ENCODE results near the gene SPINT3. TPM values are rescaled to one million over a fixed set of nuclear protein-coding genes. Genes with fewer than 3 reads are reported as not detected.

Gene SPINT3
- not detected for total RNA-seq

DNA sequence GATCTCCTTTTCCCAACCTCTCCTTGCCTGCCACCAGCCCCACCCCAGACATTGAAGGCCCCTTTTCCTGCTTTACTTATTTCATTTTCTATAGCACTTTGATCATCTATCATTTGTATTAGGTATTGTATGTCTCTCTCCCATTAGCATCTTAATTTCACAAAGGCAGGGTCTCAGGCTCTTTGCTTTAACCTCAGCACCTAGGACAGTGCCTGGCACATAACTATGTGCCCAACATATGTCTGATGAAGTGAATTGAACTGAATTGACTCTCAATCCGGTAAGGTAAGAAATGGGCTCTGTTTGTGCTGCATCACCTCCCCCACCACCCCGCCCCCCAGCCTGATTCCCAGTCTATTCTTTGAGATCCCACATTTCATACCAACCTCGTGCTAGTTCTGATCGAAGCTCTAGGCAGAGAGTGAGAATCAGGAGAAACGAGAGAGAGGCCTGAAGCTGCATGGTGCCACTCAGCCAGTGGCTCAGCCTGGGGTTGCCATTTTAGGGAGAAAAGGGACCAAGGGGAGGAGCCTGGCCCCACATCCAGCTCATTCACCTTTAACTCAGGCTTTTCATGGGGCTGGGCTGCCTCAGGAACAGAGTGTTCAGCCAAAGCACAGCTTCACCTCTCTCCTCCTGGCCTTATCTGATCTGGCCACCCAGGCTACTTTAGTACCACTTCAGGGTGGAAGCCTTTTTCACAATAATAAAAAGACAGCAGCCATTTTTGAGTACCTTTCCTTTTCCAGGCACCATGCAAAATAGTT, at the start of gene SPINT3:
SPINT3 (minus strand) TSS at position 476 of the 767 bp plus-strand sequence; CDS start at position 462, 14 bp downstream.
- no peak for TF ChIP-seq POLR2A (IDR thresholded peaks at IDR 0.05)
- no peak for TF ChIP-seq CTCF (IDR thresholded peaks at IDR 0.05 in 4 of 5, conservative IDR thresholded peaks at IDR 0.05 in 1 of 5)
- DNase-seq (no peak), ATAC-seq (no peak)
- in situ Hi-C loops (cut with MboI; ENCODE audit: low sequenced_read_pairs in 4 of 4), result loop anchor here in 1 of 4 donors (25.0 kb wide), 1 partner anchor 947 kb away; no protein-coding TSS in a partner anchor
- intact Hi-C loops (cut with DNase I; ENCODE audit: low total_unique reads), result no loop called here
- no peaks in the 10 kb centered on the region for H3K27me3 ChIP-seq
- H3K36me3 ChIP-seq, result no peaks in the 10 kb centered on the region
- H3K4me1 ChIP-seq, result no peaks in the 10 kb centered on the region
- H3K9me3 ChIP-seq, result no peaks in the 10 kb centered on the region
- no peak within 1 kb of the TSS for H3K27ac ChIP-seq
- no peak within 1 kb of the TSS for H3K4me3 ChIP-seq

DNA sequence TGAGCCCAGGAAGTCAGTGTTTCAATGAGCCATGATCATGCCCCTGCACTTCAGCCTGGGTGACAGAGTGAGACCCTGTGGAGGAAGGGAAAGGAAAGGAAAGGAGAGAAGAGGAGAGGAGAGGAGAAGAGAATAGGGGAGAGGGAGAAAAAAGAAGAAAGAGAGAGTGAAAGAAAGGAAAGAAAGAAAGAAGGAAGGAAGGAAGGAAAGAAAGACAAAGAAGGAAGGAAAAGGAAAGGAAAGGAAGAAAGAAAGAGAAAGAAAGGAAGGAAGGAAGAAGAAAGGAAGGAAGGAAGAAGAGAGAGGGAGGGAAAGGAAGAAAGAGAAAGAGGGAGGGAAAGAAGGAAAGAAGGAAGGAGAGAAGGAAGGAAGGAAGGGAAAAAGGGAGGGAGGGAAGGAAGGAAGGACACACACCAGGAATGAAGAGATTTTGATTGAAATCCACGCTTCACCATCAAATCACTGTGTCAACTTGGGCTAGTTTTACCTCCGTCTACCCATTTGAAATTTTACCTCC, 49.4 kb upstream of the SPINT3 start:
- DNase-seq (no peak), ATAC-seq (no peak)
- no peaks in the 10 kb centered on the region for H3K36me3 ChIP-seq
- H3K9me3 ChIP-seq, result no peaks in the 10 kb centered on the region
- no peaks in the 10 kb centered on the region for H3K27me3 ChIP-seq
- H3K4me3 ChIP-seq, result no peak overlapping the region
- H3K4me1 ChIP-seq, result no peaks in the 10 kb centered on the region
- intact Hi-C loops (cut with DNase I; ENCODE audit: low total_unique reads), result no loop called here
- no peak for TF ChIP-seq POLR2A (IDR thresholded peaks at IDR 0.05)
- no peak for TF ChIP-seq CTCF (IDR thresholded peaks at IDR 0.05 in 4 of 5, conservative IDR thresholded peaks at IDR 0.05 in 1 of 5)
- in situ Hi-C loops (cut with MboI; ENCODE audit: low sequenced_read_pairs in 4 of 4), result no loop called here
- H3K27ac ChIP-seq, result no peak overlapping the region

- Histone ChIP-seq H3K36me3 (no peaks in the 10 kb centered on the region), H3K4me1 (no peaks in the 10 kb centered on the region), H3K4me3 (no peak overlapping the region), H3K27ac (no peak overlapping the region), H3K9me3 (no peaks in the 10 kb centered on the region), H3K27me3 (no peaks in the 10 kb centered on the region)
- ATAC-seq (no peak), DNase-seq (no peak)
- no peak for TF ChIP-seq CTCF (IDR thresholded peaks at IDR 0.05 in 4 of 5, conservative IDR thresholded peaks at IDR 0.05 in 1 of 5)
- TF ChIP-seq POLR2A (IDR thresholded peaks at IDR 0.05), result no peak
- in situ Hi-C loops (cut with MboI; ENCODE audit: low sequenced_read_pairs in 4 of 4), result no loop called here
- intact Hi-C loops (cut with DNase I; ENCODE audit: low total_unique reads), result no loop called here
These were observed 39.8 kb upstream of the SPINT3 start for GRCh38 chr20:45555198-45555597.

DNA sequence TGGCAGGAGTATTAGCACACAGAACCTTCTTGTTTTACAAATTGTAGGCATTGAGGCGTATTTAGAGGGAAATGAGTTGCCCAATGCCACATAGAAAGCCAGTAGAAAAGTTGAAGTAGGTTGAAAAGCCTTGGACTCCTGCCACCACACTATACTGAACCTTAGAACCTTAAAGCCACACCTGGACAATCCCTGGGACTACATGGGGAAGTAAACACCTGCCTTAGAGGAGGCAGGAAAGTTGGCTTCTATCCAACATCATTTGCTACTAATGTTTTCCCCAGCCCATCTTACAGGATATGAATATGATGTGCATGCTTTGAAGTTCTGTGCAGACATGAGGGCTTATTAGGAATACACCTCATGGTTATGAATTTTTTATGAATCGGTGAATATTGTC, 37.0 kb upstream of the SPINT3 start:
- in situ Hi-C loops (cut with MboI; ENCODE audit: low sequenced_read_pairs in 4 of 4), result no loop called here
- H3K27ac ChIP-seq, result no peak overlapping the region
- ATAC-seq, result no peak

More for the DNA sequence above, 37.0 kb upstream of the SPINT3 start:
- Histone ChIP-seq H3K36me3 (no peaks in the 10 kb centered on the region), H3K9me3 (no peaks in the 10 kb centered on the region), H3K27me3 (no peaks in the 10 kb centered on the region), H3K4me3 (no peak overlapping the region), H3K4me1 (no peaks in the 10 kb centered on the region)
- no peak for TF ChIP-seq POLR2A (IDR thresholded peaks at IDR 0.05)
- TF ChIP-seq CTCF (IDR thresholded peaks at IDR 0.05 in 4 of 5, conservative IDR thresholded peaks at IDR 0.05 in 1 of 5), result no peak
- intact Hi-C loops (cut with DNase I; ENCODE audit: low total_unique reads), result no loop called here
- DNase-seq, result no peak

All from gastrocnemius medialis (tissue), 4 donors.